Natural killer cell (primary cell): ENCODE measurements around the gene ST3GAL3. TPM values are rescaled to one million over a fixed set of nuclear protein-coding genes. Genes with fewer than 3 reads are reported as not detected.

Source experiments
- ATAC-seq, 3 donors: fragments of 150-1000 bp in 2 of 3; fragments of 200-7000 bp in 1 of 3; cut with Tn5 transposase; 1 replicate in 1 of 3; 2 replicates in 2 of 3; pipeline ENCODE4 v1.10.0; 2021; ENCODE audit warnings: mild to moderate bottlenecking in 2 of 3, moderate library complexity in 2 of 3
- DNase-seq, 2 donors: peaks; one replicate each; pipeline versions ENCODE4 v3.0.0 to v3.0.0-alpha.2; 2013 to 2021; ENCODE audit warnings: mixed read lengths in 1 of 2
- H3K27ac ChIP-seq: one replicate; pipeline ENCODE4 v1.5.1; 2013; ENCODE audit warnings: mild to moderate bottlenecking, low read length
- H3K27me3 ChIP-seq: one replicate; pipeline ENCODE4 v1.6.1; 2013; ENCODE audit warnings: low read length; ENCODE audit not compliant: control insufficient read depth, insufficient read depth
- H3K36me3 ChIP-seq: one replicate; pipeline ENCODE4 v1.6.1; 2013; ENCODE audit warnings: low read length; ENCODE audit not compliant: control insufficient read depth, insufficient read depth
- H3K4me1 ChIP-seq: one replicate; pipeline ENCODE4 v1.6.1; 2013; ENCODE audit warnings: low read length; ENCODE audit not compliant: control insufficient read depth, insufficient read depth
- H3K4me3 ChIP-seq: one replicate; pipeline ENCODE4 v1.5.1; 2013; ENCODE audit warnings: low read length
- H3K9me3 ChIP-seq: one replicate; pipeline ENCODE4 v1.6.1; 2013; ENCODE audit warnings: low read length; ENCODE audit not compliant: control insufficient read depth, insufficient read depth
- H3K27ac Mint-ChIP-seq, 2 donors: one replicate each; pipeline ENCODE4 v1.8.0; 2022; ENCODE audit warnings: mild to moderate bottlenecking in 2 of 2, mixed read lengths in 2 of 2, moderate library complexity in 1 of 2
- H3K27me3 Mint-ChIP-seq, 2 donors: one replicate each; pipeline ENCODE4 v1.8.0; 2022; ENCODE audit warnings: low read depth in 2 of 2, mixed read lengths in 2 of 2
- H3K36me3 Mint-ChIP-seq: one replicate; pipeline ENCODE4 v1.8.0; 2022; ENCODE audit warnings: mixed read lengths
- H3K4me1 Mint-ChIP-seq, 2 donors: one replicate each; pipeline ENCODE4 v1.8.0; 2022; ENCODE audit warnings: mixed read lengths in 2 of 2
- H3K4me3 Mint-ChIP-seq: one replicate; pipeline ENCODE4 v1.8.0; 2022; ENCODE audit warnings: mild to moderate bottlenecking, moderate library complexity, mixed read lengths
- H3K9me3 Mint-ChIP-seq, 2 donors: one replicate each; pipeline ENCODE4 v1.8.0; 2022; ENCODE audit warnings: mixed read lengths in 2 of 2
- WGBS: methylation state at CpG from one replicate; pipeline ENCODE4 v1.1.7; 2013; ENCODE audit warnings: missing lambda C conversion rate; ENCODE audit not compliant: insufficient coverage; 5-methylcytosine and 5-hydroxymethylcytosine counted together
- intact Hi-C: fragments of 100-400 bp; cut with micrococcal nuclease; formaldehyde crosslinking; loops from one replicate; pipeline ENCODE4 v1.14.2; 2022
- total RNA-seq, 4 donors: library from RNA; stranded (reverse); fragments of 120-200 nt in 1 of 4; gene quantifications; one replicate each; pipeline versions ENCODE4 v1.2.3 to v1.2.4, GENCODE V29; 2013 to 2022
- TF ChIP-seq, protein P1 (sequence below): fragments of 200-600 bp; IDR thresholded peaks from one replicate; pipeline ENCODE4 v1.8.0; 2022; ENCODE audit warnings: antibody characterized with exemption

Gene ST3GAL3
- total RNA-seq, 3 donors from 2014 or later (not counting 1 experiment from before 2014, with no cell fraction given): 22.2 to 27.3 (median 22.3) TPM

DNA sequence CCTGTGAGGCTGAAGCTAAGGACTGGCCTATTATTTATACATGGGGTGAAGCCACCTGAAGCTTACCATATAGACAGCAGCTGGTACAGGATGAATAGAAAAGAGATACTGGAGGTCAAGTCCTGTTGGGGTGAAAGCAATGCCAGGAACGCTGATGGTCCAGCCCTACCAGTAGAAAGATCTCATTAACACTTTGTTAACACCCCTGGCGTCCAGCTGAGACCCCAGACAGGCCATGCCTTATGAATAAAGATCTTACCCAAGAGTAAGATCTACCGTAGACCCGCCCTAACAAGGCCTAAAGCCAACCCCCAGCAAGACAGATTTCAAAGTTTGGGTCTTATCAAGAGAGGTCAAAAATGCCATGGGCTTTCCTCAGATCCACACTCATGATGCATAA is 34.7 kb downstream of the ST3GAL3 start:
- no peak for DNase-seq
- no peak for ATAC-seq
- Histone ChIP-seq H3K27ac (no peak overlapping the region), H3K27me3 (no peaks in the 10 kb centered on the region), H3K9me3 (no peaks in the 10 kb centered on the region), H3K4me3 (no peak overlapping the region), H3K4me1 (no peaks in the 10 kb centered on the region), H3K36me3 (no peaks in the 10 kb centered on the region)
- TF ChIP-seq, protein P1, sequence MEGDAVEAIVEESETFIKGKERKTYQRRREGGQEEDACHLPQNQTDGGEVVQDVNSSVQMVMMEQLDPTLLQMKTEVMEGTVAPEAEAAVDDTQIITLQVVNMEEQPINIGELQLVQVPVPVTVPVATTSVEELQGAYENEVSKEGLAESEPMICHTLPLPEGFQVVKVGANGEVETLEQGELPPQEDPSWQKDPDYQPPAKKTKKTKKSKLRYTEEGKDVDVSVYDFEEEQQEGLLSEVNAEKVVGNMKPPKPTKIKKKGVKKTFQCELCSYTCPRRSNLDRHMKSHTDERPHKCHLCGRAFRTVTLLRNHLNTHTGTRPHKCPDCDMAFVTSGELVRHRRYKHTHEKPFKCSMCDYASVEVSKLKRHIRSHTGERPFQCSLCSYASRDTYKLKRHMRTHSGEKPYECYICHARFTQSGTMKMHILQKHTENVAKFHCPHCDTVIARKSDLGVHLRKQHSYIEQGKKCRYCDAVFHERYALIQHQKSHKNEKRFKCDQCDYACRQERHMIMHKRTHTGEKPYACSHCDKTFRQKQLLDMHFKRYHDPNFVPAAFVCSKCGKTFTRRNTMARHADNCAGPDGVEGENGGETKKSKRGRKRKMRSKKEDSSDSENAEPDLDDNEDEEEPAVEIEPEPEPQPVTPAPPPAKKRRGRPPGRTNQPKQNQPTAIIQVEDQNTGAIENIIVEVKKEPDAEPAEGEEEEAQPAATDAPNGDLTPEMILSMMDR: no peak
- Mint-ChIP-seq H3K27ac (no peak overlapping the region), H3K36me3 (no peaks in the 10 kb centered on the region), H3K27me3 (no peaks in the 10 kb centered on the region), H3K9me3 (no peaks in the 10 kb centered on the region), H3K4me1 (peaks cover 0 to under 1% of the 10 kb centered on the region in 2 donors), H3K4me3 (no peak overlapping the region)
- 99% methylated on average over 4 of the region's 4 CpGs for WGBS
- intact Hi-C loops: no loop called here

DNA sequence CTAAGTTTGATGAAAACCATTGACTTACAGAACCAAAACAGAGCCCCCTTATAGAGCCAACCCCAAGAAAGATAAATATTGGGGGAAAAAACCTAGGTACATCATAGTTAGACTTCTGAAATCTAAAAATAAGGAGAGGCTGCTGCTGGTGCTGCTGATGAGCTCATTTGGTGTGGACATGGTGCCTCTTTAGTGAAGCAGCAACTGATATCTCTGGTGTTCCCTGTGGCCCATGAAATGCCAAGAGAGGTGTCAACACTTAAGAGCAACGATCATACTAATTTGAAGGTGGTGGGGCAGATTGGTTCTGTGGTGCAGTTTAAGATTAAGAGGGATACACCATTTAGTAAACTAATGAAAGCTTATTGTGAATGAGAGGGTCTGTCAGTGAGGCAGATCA is 35.9 kb downstream of the ST3GAL3 start:
- H3K27me3 Mint-ChIP-seq: no peaks in the 10 kb centered on the region
- H3K27me3 ChIP-seq: no peaks in the 10 kb centered on the region
- ATAC-seq: no peak
- no peak overlapping the region for H3K27ac Mint-ChIP-seq
- H3K27ac ChIP-seq: no peak overlapping the region
- no peaks in the 10 kb centered on the region for H3K4me1 Mint-ChIP-seq
- 89% methylated on average over 1 of the region's 1 CpG for WGBS
- no peaks in the 10 kb centered on the region for H3K36me3 Mint-ChIP-seq
- no peaks in the 10 kb centered on the region for H3K4me1 ChIP-seq
- no peaks in the 10 kb centered on the region for H3K36me3 ChIP-seq
- no peak overlapping the region for H3K4me3 ChIP-seq
- intact Hi-C loops: no loop called here
- no peaks in the 10 kb centered on the region for H3K9me3 Mint-ChIP-seq
- TF ChIP-seq, protein P1: no peak
- no peak overlapping the region for H3K4me3 Mint-ChIP-seq
- no peak for DNase-seq
- no peaks in the 10 kb centered on the region for H3K9me3 ChIP-seq

- H3K9me3 Mint-ChIP-seq: no peaks in the 10 kb centered on the region
Measured at GRCh38 chr1:43747736-43748135, 40.4 kb downstream of the ST3GAL3 start.

GRCh38 chr1:43750083-43750482 is 42.7 kb downstream of the ST3GAL3 start:
- Mint-ChIP-seq H3K27me3 (no peaks in the 10 kb centered on the region), H3K36me3 (no peaks in the 10 kb centered on the region), H3K27ac (no peak overlapping the region), H3K4me3 (no peak overlapping the region), H3K4me1 (no peaks in the 10 kb centered on the region), H3K9me3 (no peaks in the 10 kb centered on the region)
- H3K4me3 ChIP-seq: no peak overlapping the region
- no peaks in the 10 kb centered on the region for H3K4me1 ChIP-seq
- no peaks in the 10 kb centered on the region for H3K27me3 ChIP-seq
- DNase-seq: no peak
- TF ChIP-seq, protein P1: no peak
- WGBS: 100% methylated on average over 1 of the region's 1 CpG
- H3K27ac ChIP-seq: no peak overlapping the region
- H3K36me3 ChIP-seq: no peaks in the 10 kb centered on the region
- intact Hi-C loops: no loop called here
- H3K9me3 ChIP-seq: no peaks in the 10 kb centered on the region
- ATAC-seq: no peak

More at GRCh38 chr1:43747736-43748135, 40.4 kb downstream of the ST3GAL3 start:
- DNase-seq: no peak
- no peak overlapping the region for H3K4me3 Mint-ChIP-seq
- H3K9me3 ChIP-seq: no peaks in the 10 kb centered on the region
- H3K4me1 Mint-ChIP-seq: no peaks in the 10 kb centered on the region
- no peaks in the 10 kb centered on the region for H3K4me1 ChIP-seq
- no peaks in the 10 kb centered on the region for H3K27me3 ChIP-seq
- intact Hi-C loops: no loop called here
- no peaks in the 10 kb centered on the region for H3K27me3 Mint-ChIP-seq
- H3K27ac ChIP-seq: no peak overlapping the region
- TF ChIP-seq, protein P1: no peak
- H3K27ac Mint-ChIP-seq: no peak overlapping the region
- WGBS: 97% methylated on average over 4 of the region's 4 CpGs
- H3K4me3 ChIP-seq: no peak overlapping the region
- no peaks in the 10 kb centered on the region for H3K36me3 ChIP-seq
- ATAC-seq: no peak
- no peaks in the 10 kb centered on the region for H3K36me3 Mint-ChIP-seq
